Measurements from ENCODE around the gene MAP1S. TPM values are rescaled to one million over a fixed set of nuclear protein-coding genes. Genes with fewer than 3 reads are reported as not detected.

MAP1S gene
- total and polyA plus RNA-seq, 2 of the 8 experiments (the other 6 are each of a cell fraction or from before 2014, with no cell fraction given) = 66.7 to 115 TPM

DNA sequence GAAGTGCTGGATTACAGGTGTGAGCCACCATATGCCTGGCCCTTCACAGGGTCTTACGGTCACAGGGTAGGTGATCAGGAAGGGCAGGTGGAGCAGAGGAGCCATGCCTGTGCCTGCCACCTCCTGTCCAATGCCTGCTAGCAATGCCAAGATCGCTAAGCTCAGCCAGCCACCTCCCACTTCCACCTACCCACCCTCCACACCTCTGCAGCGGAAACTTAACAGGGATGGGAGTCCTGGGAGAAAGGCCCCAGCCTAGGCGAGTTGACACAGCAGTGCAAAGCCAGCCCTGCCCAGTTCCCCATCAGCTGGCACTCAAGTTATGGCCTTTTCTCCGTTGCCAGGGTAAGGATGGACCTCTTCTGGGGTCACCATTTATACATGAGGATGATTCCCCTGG lies 16.1 kb downstream of the MAP1S start:
- H3K4ac ChIP-seq (replicated peaks; ENCODE audit: insufficient read length, low read depth, low read length) = no peak overlapping the region
- H3K56ac ChIP-seq (replicated peaks; ENCODE audit: insufficient read length, low read depth, low read length) = no peak overlapping the region
- H4K91ac ChIP-seq (replicated peaks; ENCODE audit: insufficient read length, low read length) = no peak overlapping the region
- POLR2A ChIA-PET (ENCODE audit: partially characterized antibody) = interaction anchor here (0.9 to 2.3 kb wide), 2 partner anchors 15 to 56 kb away, joined by 3 to 7 read pairs; no protein-coding TSS in a partner anchor
- no peaks in the 10 kb centered on the region for H3K27me3 ChIP-seq (replicated peaks in 1 of 4; ENCODE audit: control insufficient read depth in 3 of 4, extremely low read depth in 1 of 4, insufficient read depth in 3 of 4, low read length in 3 of 4)
- H2BK5ac ChIP-seq (ENCODE audit: low read depth, low read length) = peak overlapping the region; percentile 77
- H3K14ac ChIP-seq (ENCODE audit: insufficient read length) = no peak overlapping the region
- H3K79me1 ChIP-seq (ENCODE audit: low read depth, low read length) = peaks cover 6% of the 10 kb centered on the region; the same call in 1 of the 2 replicates
- CTCF ChIA-PET (ENCODE audit: partially characterized antibody) = interaction anchor here (0.9 to 11.4 kb wide), 6 partner anchors 10 to 121 kb away, joined by 3 to 78 read pairs (median 6); no protein-coding TSS in a partner anchor
- H2AK5ac ChIP-seq (ENCODE audit: low read depth, low read length) = no peak overlapping the region
- WGBS, 2 experiments (ENCODE audit: extremely low coverage in 1 of 2, insufficient coverage in 1 of 2, insufficient read length in 1 of 2, insufficient replicate concordance in 2 of 2, low coverage in 1 of 2, low lambda C conversion rate in 2 of 2, missing lambda C conversion rate in 1 of 2) = 91% methylated on average over 5 of the region's 5 CpGs; no CpG with 5 or more reads in 1 of the 2 experiments
- no peak overlapping the region for H4K8ac ChIP-seq (ENCODE audit: extremely low read depth, insufficient read depth, low read length)
- H3K9ac ChIP-seq (replicated peaks in 1 of 4; ENCODE audit: extremely low read depth in 1 of 4, low read depth in 3 of 4, low read length in 3 of 4) = no peak overlapping the region
- H2BK20ac ChIP-seq (ENCODE audit: low read length) = no peak overlapping the region
- H2AFZ ChIP-seq (ENCODE audit: low read length) = no peak overlapping the region
- H3K4me1 ChIP-seq (replicated peaks in 1 of 4; ENCODE audit: control insufficient read depth in 3 of 4, insufficient read depth in 4 of 4, low read length in 3 of 4) = peaks cover 0 to 3% (median 2%) of the 10 kb centered on the region in 4 experiments; a peak in 4 of 7 replicates
- no peak overlapping the region for H3K23ac ChIP-seq (ENCODE audit: insufficient read length)
- H3K4me2 ChIP-seq (ENCODE audit: insufficient read depth in 1 of 2, low read depth in 2 of 2, low read length in 2 of 2) = no peak overlapping the region
- FAIRE-seq = no peak
- no peaks in the 10 kb centered on the region for H3K23me2 ChIP-seq (ENCODE audit: low read depth, low read length)
- H3K9me3 ChIP-seq (ENCODE audit: insufficient read depth in 2 of 2, low read depth in 1 of 2, low read length in 1 of 2) = no peaks in the 10 kb centered on the region
- no peak overlapping the region for H2BK12ac ChIP-seq (ENCODE audit: low read depth, low read length)
- DNase-seq (ENCODE audit: low read depth in 1 of 2, low spot score in 2 of 2) = no peak
- H4K5ac ChIP-seq (ENCODE audit: insufficient read length, low read depth, low read length) = no peak overlapping the region
- peaks cover 14 to 17% of the 10 kb centered on the region in 2 experiments for H4K20me1 ChIP-seq (replicated peaks in 1 of 2; ENCODE audit: control insufficient read depth in 1 of 2, insufficient read depth in 2 of 2, low read length in 2 of 2)
- H2BK120ac ChIP-seq (replicated peaks; ENCODE audit: low read depth, low read length) = no peak overlapping the region
- H3K79me2 ChIP-seq (ENCODE audit: control insufficient read depth in 1 of 2, insufficient read depth in 2 of 2, low read length in 2 of 2) = peaks cover 0 to 22% of the 10 kb centered on the region in 2 experiments; a peak in 2 of 4 replicates
- H3K18ac ChIP-seq (ENCODE audit: extremely low read depth, low read length) = no peak overlapping the region
- no peak overlapping the region for H3K4me3 ChIP-seq (ENCODE audit: extremely low read depth in 1 of 4, insufficient read depth in 2 of 4, low read depth in 3 of 4, low read length in 4 of 4)
- H3K27ac ChIP-seq (ENCODE audit: low read depth, low read length) = no peak overlapping the region
- no peak overlapping the region for H2BK15ac ChIP-seq (ENCODE audit: low read length)
- peaks cover 12 to 31% (median 25%) of the 10 kb centered on the region in 4 experiments for H3K36me3 ChIP-seq (ENCODE audit: control insufficient read depth in 2 of 4, insufficient read depth in 4 of 4, low read length in 3 of 4)
- TF ChIP-seq NRF1 (IDR thresholded peaks at IDR 0.05; ENCODE audit: low read depth, low read length) = no peak
- no peak for TF ChIP-seq JUND (IDR thresholded peaks at IDR 0.05; ENCODE audit: low read length)
- no peak for TF ChIP-seq KDM5A (IDR thresholded peaks at IDR 0.05; ENCODE audit: low read length)
- TF ChIP-seq, protein P1, sequence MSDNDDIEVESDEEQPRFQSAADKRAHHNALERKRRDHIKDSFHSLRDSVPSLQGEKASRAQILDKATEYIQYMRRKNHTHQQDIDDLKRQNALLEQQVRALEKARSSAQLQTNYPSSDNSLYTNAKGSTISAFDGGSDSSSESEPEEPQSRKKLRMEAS (IDR thresholded peaks at IDR 0.05) = no peak
- no peak for TF ChIP-seq MAFK (IDR thresholded peaks at IDR 0.05; ENCODE audit: low read depth, low read length)
- no peak for TF ChIP-seq SUZ12 (IDR thresholded peaks at IDR 0.05; ENCODE audit: low read length)
